Neural cell (in vitro differentiated cells): ENCODE data around the gene PTGFR. TPM values are rescaled to one million over a fixed set of nuclear protein-coding genes. Genes with fewer than 3 reads are reported as not detected.

ENCODE experiments used
- H2AFZ ChIP-seq: fragments of 200-600, 300-800 bp; sonication (generic), shearing (Covaris generic); 2 replicates; pipeline ENCODE4 v1.6.0; 2014; ENCODE audit warnings: low read depth, mild to moderate bottlenecking, antibody characterized with exemption, low read length, moderate library complexity
- H3F3A ChIP-seq: fragments of 200-600 bp; shearing (Covaris generic); 2 replicates; pipeline ENCODE4 v1.6.1; 2016; ENCODE audit warnings: mild to moderate bottlenecking, moderate library complexity, mixed read lengths, antibody characterized with exemption, low read length; ENCODE audit not compliant: insufficient read depth, poor library complexity, severe bottlenecking
- H3K27ac ChIP-seq: fragments of 200-600, 300-800 bp; sonication (generic), shearing (Covaris generic); 2 replicates; pipeline ENCODE4 v1.5.1; 2014; ENCODE audit warnings: mild to moderate bottlenecking, low read length, moderate library complexity
- H3K27me3 ChIP-seq: fragments of 300-800, 200-600 bp; sonication (generic), shearing (Covaris generic); 2 replicates; pipeline ENCODE4 v1.6.0; 2014; ENCODE audit warnings: mild to moderate bottlenecking, low read depth, low read length, moderate library complexity; ENCODE audit not compliant: insufficient read depth
- H3K36me3 ChIP-seq: fragments of 300-800, 200-600 bp; sonication (generic), shearing (Covaris generic); 2 replicates; pipeline ENCODE4 v1.5.1; 2014; ENCODE audit warnings: mild to moderate bottlenecking, antibody characterized with exemption, low read length, moderate library complexity; ENCODE audit not compliant: insufficient read depth
- H3K4me2 ChIP-seq: fragments of 300-800, 200-600 bp; sonication (generic), shearing (Covaris generic); 2 replicates; pipeline ENCODE4 v1.6.0; 2014; ENCODE audit warnings: mild to moderate bottlenecking, low read length
- H3K4me3 ChIP-seq: fragments of 300-800, 200-600 bp; sonication (generic), shearing (Covaris generic); 2 replicates; pipeline ENCODE4 v1.5.1; 2014; ENCODE audit warnings: mild to moderate bottlenecking, low read length, moderate library complexity
- H3K79me2 ChIP-seq: fragments of 200-600 bp; shearing (Covaris generic); replicated peaks from 2 replicates; pipeline ENCODE4 v1.6.0; 2014; ENCODE audit warnings: mild to moderate bottlenecking, low read length, moderate library complexity; ENCODE audit not compliant: insufficient read depth
- H3K9ac ChIP-seq: fragments of 300-800, 200-600 bp; sonication (generic), shearing (Covaris generic); 2 replicates; pipeline ENCODE4 v1.6.1; 2016; ENCODE audit warnings: mild to moderate bottlenecking, low read length, mixed read lengths
- H3K9me2 ChIP-seq: fragments of 200-600 bp; shearing (Covaris generic); 2 replicates; pipeline ENCODE4 v1.6.1; 2016; ENCODE audit warnings: mild to moderate bottlenecking, low read length, mixed read lengths; ENCODE audit not compliant: insufficient read depth
- H3K9me3 ChIP-seq: fragments of 200-600, 300-800 bp; sonication (generic), shearing (Covaris generic); 2 replicates; pipeline ENCODE4 v1.6.1; 2016; ENCODE audit warnings: mild to moderate bottlenecking, mixed run types, low read length, moderate library complexity, mixed read lengths
- H4K20me1 ChIP-seq: fragments of 200-600 bp; shearing (Covaris generic); 2 replicates; pipeline ENCODE4 v1.6.1; 2016; ENCODE audit warnings: mild to moderate bottlenecking, mixed run types; ENCODE audit not compliant: insufficient read depth
- CTCF ChIP-seq: fragments of 450-650 bp; IDR thresholded peaks from 2 replicates; pipeline ENCODE4 v1.5.1; 2014; ENCODE audit warnings: antibody characterized with exemption, mild to moderate bottlenecking, moderate library complexity; ENCODE audit not compliant: poor library complexity, severe bottlenecking
- EP300 ChIP-seq: fragments of 450-650 bp; conservative IDR thresholded peaks from 2 replicates; pipeline ENCODE4 v1.6.1; 2014; ENCODE audit warnings: antibody characterized with exemption, mild to moderate bottlenecking, moderate library complexity; ENCODE audit not compliant: poor library complexity, severe bottlenecking
- EZH2 ChIP-seq: fragments of 200-600, 300-800 bp; shearing (Covaris generic), sonication (generic); IDR thresholded peaks from 2 replicates; pipeline ENCODE4 v1.6.1; 2014; ENCODE audit warnings: antibody characterized with exemption, low read length, borderline replicate concordance, mild to moderate bottlenecking; ENCODE audit not compliant: insufficient read depth, poor library complexity, severe bottlenecking
- MXI1 ChIP-seq: fragments of 450-650 bp; conservative IDR thresholded peaks from 2 replicates; pipeline ENCODE4 v1.6.1; 2014; ENCODE audit warnings: antibody characterized with exemption, mild to moderate bottlenecking; ENCODE audit not compliant: poor library complexity, severe bottlenecking
- POLR2AphosphoS5 ChIP-seq: IDR thresholded peaks from 2 replicates; pipeline ENCODE4 v1.6.1; 2012
- RAD21 ChIP-seq: fragments of 450-650 bp; conservative IDR thresholded peaks from 2 replicates; pipeline ENCODE4 v1.6.1; 2014; ENCODE audit warnings: antibody characterized with exemption, mild to moderate bottlenecking, moderate library complexity
- SMC3 ChIP-seq: fragments of 450-650 bp; conservative IDR thresholded peaks from 2 replicates; pipeline ENCODE4 v1.6.1; 2014; ENCODE audit warnings: antibody characterized with exemption, mild to moderate bottlenecking, moderate library complexity; ENCODE audit not compliant: poor library complexity
- TAF1 ChIP-seq: IDR thresholded peaks from 2 replicates; pipeline ENCODE4 v1.6.1; 2012; ENCODE audit warnings: low read depth
- polyA plus RNA-seq: library from polyadenylated mRNA; depleted of rRNA; stranded (reverse); fragments of >200 nt; gene quantifications from 2 replicates; pipeline ENCODE4 v1.2.3, GENCODE V29; 2014
- TF ChIP-seq, protein P1 (sequence below): IDR thresholded peaks from 2 replicates; pipeline ENCODE4 v1.6.1; 2012; ENCODE audit warnings: borderline replicate concordance

The PTGFR gene
- polyA plus RNA-seq, 1 donor from 2014 or later, result 0.54 TPM

DNA sequence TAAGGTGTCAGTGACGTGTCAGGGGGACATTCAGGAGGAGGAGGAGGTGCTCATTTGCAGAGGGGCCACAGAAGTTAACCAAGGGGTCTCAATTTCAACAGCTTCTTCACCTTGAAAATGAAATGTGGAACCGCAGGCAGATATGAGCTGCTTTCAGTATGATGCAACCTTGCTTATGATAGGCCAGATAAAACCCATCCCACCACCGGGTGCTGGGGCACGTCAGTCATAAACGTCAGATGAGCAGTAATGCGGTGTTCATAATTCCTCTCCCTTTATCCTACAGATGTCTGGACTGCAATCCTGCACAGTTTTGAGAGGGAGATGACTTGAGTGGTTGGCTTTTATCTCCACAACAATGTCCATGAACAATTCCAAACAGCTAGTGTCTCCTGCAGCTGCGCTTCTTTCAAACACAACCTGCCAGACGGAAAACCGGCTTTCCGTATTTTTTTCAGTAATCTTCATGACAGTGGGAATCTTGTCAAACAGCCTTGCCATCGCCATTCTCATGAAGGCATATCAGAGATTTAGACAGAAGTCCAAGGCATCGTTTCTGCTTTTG, 1.7 kb downstream of the PTGFR start:
- no peaks in the 10 kb centered on the region for H3F3A ChIP-seq
- no peak overlapping the region for H3K27ac ChIP-seq
- H3K4me3 ChIP-seq, result no peak overlapping the region
- H3K9me3 ChIP-seq, result no peaks in the 10 kb centered on the region
- TF ChIP-seq SMC3 (no peak), RAD21 (no peak), POLR2AphosphoS5 (no peak), TAF1 (no peak), EP300 (no peak), CTCF (no peak), EZH2 (no peak), MXI1 (no peak)
- TF ChIP-seq, protein P1, sequence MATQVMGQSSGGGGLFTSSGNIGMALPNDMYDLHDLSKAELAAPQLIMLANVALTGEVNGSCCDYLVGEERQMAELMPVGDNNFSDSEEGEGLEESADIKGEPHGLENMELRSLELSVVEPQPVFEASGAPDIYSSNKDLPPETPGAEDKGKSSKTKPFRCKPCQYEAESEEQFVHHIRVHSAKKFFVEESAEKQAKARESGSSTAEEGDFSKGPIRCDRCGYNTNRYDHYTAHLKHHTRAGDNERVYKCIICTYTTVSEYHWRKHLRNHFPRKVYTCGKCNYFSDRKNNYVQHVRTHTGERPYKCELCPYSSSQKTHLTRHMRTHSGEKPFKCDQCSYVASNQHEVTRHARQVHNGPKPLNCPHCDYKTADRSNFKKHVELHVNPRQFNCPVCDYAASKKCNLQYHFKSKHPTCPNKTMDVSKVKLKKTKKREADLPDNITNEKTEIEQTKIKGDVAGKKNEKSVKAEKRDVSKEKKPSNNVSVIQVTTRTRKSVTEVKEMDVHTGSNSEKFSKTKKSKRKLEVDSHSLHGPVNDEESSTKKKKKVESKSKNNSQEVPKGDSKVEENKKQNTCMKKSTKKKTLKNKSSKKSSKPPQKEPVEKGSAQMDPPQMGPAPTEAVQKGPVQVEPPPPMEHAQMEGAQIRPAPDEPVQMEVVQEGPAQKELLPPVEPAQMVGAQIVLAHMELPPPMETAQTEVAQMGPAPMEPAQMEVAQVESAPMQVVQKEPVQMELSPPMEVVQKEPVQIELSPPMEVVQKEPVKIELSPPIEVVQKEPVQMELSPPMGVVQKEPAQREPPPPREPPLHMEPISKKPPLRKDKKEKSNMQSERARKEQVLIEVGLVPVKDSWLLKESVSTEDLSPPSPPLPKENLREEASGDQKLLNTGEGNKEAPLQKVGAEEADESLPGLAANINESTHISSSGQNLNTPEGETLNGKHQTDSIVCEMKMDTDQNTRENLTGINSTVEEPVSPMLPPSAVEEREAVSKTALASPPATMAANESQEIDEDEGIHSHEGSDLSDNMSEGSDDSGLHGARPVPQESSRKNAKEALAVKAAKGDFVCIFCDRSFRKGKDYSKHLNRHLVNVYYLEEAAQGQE, result no peak
- H3K9ac ChIP-seq, result no peak overlapping the region
- H3K4me2 ChIP-seq, result no peak overlapping the region
- no peaks in the 10 kb centered on the region for H3K9me2 ChIP-seq
- no peak overlapping the region for H2AFZ ChIP-seq
- peaks cover 29% of the 10 kb centered on the region for H3K27me3 ChIP-seq
- H3K79me2 ChIP-seq, result no peaks in the 10 kb centered on the region
- H3K36me3 ChIP-seq, result no peaks in the 10 kb centered on the region
- H4K20me1 ChIP-seq, result no peaks in the 10 kb centered on the region

DNA sequence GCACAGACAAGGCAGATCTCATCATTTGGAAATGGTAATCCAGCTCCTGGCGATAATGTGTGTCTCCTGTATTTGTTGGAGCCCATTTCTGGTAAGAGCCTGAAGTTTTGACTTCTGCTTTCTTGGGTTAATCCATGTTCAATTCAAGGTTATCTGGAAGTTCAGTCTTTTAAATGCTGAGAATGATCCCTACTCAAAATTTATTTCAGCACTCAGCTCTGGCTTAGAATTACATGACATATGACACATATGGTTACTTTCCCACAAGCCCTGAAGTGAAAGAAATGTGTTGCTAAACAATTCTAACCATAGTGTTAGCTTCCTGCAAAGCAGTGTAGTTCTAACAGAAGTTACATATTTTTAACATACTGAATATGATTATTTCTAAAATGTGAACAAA, 2.7 kb downstream of the PTGFR start:
- Histone ChIP-seq H2AFZ (no peak overlapping the region), H3K9me3 (no peaks in the 10 kb centered on the region), H3K79me2 (no peaks in the 10 kb centered on the region), H3K4me2 (no peak overlapping the region), H3K27ac (no peak overlapping the region), H3K4me3 (no peak overlapping the region), H3K36me3 (no peaks in the 10 kb centered on the region), H3F3A (no peaks in the 10 kb centered on the region), H3K27me3 (peaks cover 29% of the 10 kb centered on the region), H4K20me1 (no peaks in the 10 kb centered on the region), H3K9me2 (no peaks in the 10 kb centered on the region), H3K9ac (no peak overlapping the region)
- TF ChIP-seq CTCF, result no peak
- TF ChIP-seq MXI1, result no peak
- no peak for TF ChIP-seq EZH2
- TF ChIP-seq TAF1, result no peak
- TF ChIP-seq, protein P1, result no peak
- no peak for TF ChIP-seq SMC3
- TF ChIP-seq POLR2AphosphoS5, result no peak
